HL-60 (cell line): ENCODE data around the gene SGCA.

Source experiments
- DNase-seq, 2 experiments: peaks; one replicate each; pipeline ENCODE4 v3.0.0-alpha.2; 2010 to 2020; ENCODE audit warnings: low read depth in 1 of 2, low spot score in 1 of 2
- H3K27ac ChIP-seq: fragments of 250-450 bp; sonication (Bioruptor Pico); replicated peaks from 2 replicates; pipeline ENCODE4 v1.5.1; 2020; ENCODE audit warnings: mild to moderate bottlenecking, moderate library complexity
- H3K27me3 ChIP-seq: fragments of 250-450 bp; sonication (Bioruptor Pico); 2 replicates; pipeline ENCODE4 v1.5.1; 2021; ENCODE audit warnings: mild to moderate bottlenecking, moderate library complexity; ENCODE audit not compliant: insufficient read depth, poor library complexity, severe bottlenecking
- H3K4me3 ChIP-seq: replicated peaks from 2 replicates; pipeline ENCODE4 v1.5.1; 2011; ENCODE audit warnings: mild to moderate bottlenecking, control low read depth, low read length; ENCODE audit not compliant: insufficient read depth
- CTCF ChIP-seq: IDR thresholded peaks from one replicate; pipeline ENCODE4 v1.5.1; 2011; ENCODE audit warnings: low read length, control low read depth, inconsistent platforms; ENCODE audit not compliant: insufficient read depth
- GABPA ChIP-seq: IDR thresholded peaks from 2 replicates; pipeline ENCODE4 v1.6.1; 2012; ENCODE audit warnings: low read depth
- POLR2AphosphoS5 ChIP-seq: IDR thresholded peaks from 2 replicates; pipeline ENCODE4 v1.6.1; 2012; ENCODE audit warnings: low read depth
- SPI1 ChIP-seq: IDR thresholded peaks from 2 replicates; pipeline ENCODE4 v1.6.1; 2012; ENCODE audit warnings: low read depth, mild to moderate bottlenecking, borderline replicate concordance
- TF ChIP-seq, protein P1 (sequence below): IDR thresholded peaks from 2 replicates; pipeline ENCODE4 v1.6.1; 2012; ENCODE audit warnings: low read depth; ENCODE audit not compliant: insufficient replicate concordance

The SGCA gene

GRCh38 chr17:50203604-50204345 lies 38.0 kb downstream of the SGCA start:
- no peak overlapping the region for H3K4me3 ChIP-seq
- DNase-seq: no peak
- TF ChIP-seq SPI1 (no peak), POLR2AphosphoS5 (no peak), GABPA (no peak), CTCF (no peak)
- TF ChIP-seq, protein P1, sequence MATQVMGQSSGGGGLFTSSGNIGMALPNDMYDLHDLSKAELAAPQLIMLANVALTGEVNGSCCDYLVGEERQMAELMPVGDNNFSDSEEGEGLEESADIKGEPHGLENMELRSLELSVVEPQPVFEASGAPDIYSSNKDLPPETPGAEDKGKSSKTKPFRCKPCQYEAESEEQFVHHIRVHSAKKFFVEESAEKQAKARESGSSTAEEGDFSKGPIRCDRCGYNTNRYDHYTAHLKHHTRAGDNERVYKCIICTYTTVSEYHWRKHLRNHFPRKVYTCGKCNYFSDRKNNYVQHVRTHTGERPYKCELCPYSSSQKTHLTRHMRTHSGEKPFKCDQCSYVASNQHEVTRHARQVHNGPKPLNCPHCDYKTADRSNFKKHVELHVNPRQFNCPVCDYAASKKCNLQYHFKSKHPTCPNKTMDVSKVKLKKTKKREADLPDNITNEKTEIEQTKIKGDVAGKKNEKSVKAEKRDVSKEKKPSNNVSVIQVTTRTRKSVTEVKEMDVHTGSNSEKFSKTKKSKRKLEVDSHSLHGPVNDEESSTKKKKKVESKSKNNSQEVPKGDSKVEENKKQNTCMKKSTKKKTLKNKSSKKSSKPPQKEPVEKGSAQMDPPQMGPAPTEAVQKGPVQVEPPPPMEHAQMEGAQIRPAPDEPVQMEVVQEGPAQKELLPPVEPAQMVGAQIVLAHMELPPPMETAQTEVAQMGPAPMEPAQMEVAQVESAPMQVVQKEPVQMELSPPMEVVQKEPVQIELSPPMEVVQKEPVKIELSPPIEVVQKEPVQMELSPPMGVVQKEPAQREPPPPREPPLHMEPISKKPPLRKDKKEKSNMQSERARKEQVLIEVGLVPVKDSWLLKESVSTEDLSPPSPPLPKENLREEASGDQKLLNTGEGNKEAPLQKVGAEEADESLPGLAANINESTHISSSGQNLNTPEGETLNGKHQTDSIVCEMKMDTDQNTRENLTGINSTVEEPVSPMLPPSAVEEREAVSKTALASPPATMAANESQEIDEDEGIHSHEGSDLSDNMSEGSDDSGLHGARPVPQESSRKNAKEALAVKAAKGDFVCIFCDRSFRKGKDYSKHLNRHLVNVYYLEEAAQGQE: no peak
- H3K27ac ChIP-seq: no peak overlapping the region
- peaks cover 48% of the 10 kb centered on the region for H3K27me3 ChIP-seq

- Histone ChIP-seq H3K27ac (no peak overlapping the region), H3K27me3 (peaks cover 48% of the 10 kb centered on the region), H3K4me3 (no peak overlapping the region)
- no peak for DNase-seq
- TF ChIP-seq SPI1 (no peak), POLR2AphosphoS5 (no peak), GABPA (no peak), CTCF (no peak)
- TF ChIP-seq, protein P1: no peak
Observed at GRCh38 chr17:50204431-50204830, 38.6 kb downstream of the SGCA start.

DNA sequence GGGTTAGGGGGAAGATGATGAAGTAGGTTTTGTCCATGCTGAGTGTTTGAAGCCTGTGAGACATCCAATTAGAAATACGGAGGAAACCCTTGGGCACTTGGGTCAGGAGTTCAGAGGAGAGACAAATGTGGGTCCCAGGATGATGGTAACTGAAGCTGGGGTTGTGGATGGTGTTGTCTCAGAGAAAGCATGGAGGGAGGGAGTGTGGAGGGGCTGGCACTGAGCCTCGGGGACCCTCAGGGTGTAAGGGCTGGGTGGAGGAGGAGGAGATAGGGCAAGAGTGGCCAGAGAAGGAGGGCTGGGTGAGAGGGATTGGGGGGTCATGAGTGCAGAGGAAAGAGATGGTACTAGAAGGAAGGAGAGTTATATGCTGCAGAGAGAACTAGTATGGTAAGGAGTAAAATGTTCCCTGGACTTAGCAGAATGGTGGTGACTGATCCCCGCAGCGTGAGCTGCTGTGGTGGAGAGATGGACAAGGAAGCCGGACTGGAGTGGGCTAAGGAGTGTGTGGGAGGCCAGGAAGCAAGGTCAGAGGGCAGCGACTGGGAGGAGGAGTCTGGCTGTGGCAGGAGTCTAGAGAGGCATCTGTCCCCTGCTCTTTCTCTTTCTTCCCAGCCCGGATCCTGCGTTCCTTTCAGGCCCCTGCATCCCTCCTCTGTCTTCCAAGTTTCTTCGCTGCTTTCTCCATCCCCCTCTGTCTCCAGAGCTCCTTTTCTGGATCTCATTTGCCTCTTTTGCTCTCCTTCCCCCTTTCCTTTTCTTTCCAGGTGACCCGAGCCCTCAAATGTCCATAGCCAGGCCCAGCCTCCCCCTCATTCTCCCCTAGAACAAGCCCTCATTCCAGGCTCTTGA lies 39.5 kb downstream of the SGCA start:
- TF ChIP-seq CTCF (no peak), GABPA (no peak), SPI1 (no peak), POLR2AphosphoS5 (no peak)
- TF ChIP-seq, protein P1: no peak
- Histone ChIP-seq H3K27me3 (peaks cover 48% of the 10 kb centered on the region), H3K4me3 (no peak overlapping the region), H3K27ac (no peak overlapping the region)
- no peak for DNase-seq
